Activated CD8-positive, alpha-beta T cell treated with anti-CD3 and anti-CD28 coated beads for 36 hours (primary cell): ENCODE results near the gene IDUA. TPM values are rescaled to one million over a fixed set of nuclear protein-coding genes. Genes with fewer than 3 reads are reported as not detected.

Experiments used
- ATAC-seq: fragments of 200-7000 bp; cut with Tn5 transposase; one replicate; pipeline ENCODE4 v1.10.0; 2021; ENCODE audit warnings: mild to moderate bottlenecking, moderate library complexity
- CTCF ChIA-PET: fragments of 350-600 bp; sonication (Branson Sonifier 250); formaldehyde crosslinking; loops from one replicate; lab custom pipeline; 2021; ENCODE audit warnings: antibody characterized with exemption; lab: Charles Lee
- POLR2A ChIA-PET: fragments of 350-600 bp; sonication (Branson Sonifier 250); formaldehyde crosslinking; loops from one replicate; lab custom pipeline; 2021; ENCODE audit warnings: antibody characterized with exemption; lab: Charles Lee
- DNase-seq: peaks from one replicate; pipeline ENCODE4 v3.0.0-alpha.2; 2020
- H3K27ac Mint-ChIP-seq: one replicate; pipeline ENCODE4 v1.8.0; 2021; ENCODE audit warnings: mild to moderate bottlenecking, mixed read lengths
- H3K27me3 Mint-ChIP-seq: one replicate; pipeline ENCODE4 v1.8.0; 2021; ENCODE audit warnings: mixed read lengths
- H3K36me3 Mint-ChIP-seq: one replicate; pipeline ENCODE4 v1.8.0; 2021; ENCODE audit warnings: low read depth, mixed read lengths
- H3K4me1 Mint-ChIP-seq: one replicate; pipeline ENCODE4 v1.8.0; 2021; ENCODE audit warnings: low read depth, mixed read lengths
- H3K4me3 Mint-ChIP-seq: one replicate; pipeline ENCODE4 v1.8.0; 2021; ENCODE audit warnings: mild to moderate bottlenecking, moderate library complexity, mixed read lengths
- H3K9me3 Mint-ChIP-seq: one replicate; pipeline ENCODE4 v1.8.0; 2021; ENCODE audit warnings: mixed read lengths
- intact Hi-C: fragments of 100-400 bp; cut with micrococcal nuclease; formaldehyde crosslinking; loops from one replicate; pipeline ENCODE4 v1.10.0; 2022
- total RNA-seq, 2 experiments: library from RNA; stranded (reverse); gene quantifications; one replicate each; pipeline ENCODE4 v1.2.3, GENCODE V29; 2021
- TF ChIP-seq, protein P1 (sequence below): fragments of 200-600 bp; IDR thresholded peaks from one replicate; pipeline ENCODE4 v1.8.0; 2022; ENCODE audit warnings: antibody characterized with exemption, mild to moderate bottlenecking

The IDUA gene
- total RNA-seq, 2 experiments from 2014 or later = 4.8 to 5.4 TPM

- ChIA-PET POLR2A (no interaction called here), CTCF (no interaction called here)
- TF ChIP-seq, protein P1, sequence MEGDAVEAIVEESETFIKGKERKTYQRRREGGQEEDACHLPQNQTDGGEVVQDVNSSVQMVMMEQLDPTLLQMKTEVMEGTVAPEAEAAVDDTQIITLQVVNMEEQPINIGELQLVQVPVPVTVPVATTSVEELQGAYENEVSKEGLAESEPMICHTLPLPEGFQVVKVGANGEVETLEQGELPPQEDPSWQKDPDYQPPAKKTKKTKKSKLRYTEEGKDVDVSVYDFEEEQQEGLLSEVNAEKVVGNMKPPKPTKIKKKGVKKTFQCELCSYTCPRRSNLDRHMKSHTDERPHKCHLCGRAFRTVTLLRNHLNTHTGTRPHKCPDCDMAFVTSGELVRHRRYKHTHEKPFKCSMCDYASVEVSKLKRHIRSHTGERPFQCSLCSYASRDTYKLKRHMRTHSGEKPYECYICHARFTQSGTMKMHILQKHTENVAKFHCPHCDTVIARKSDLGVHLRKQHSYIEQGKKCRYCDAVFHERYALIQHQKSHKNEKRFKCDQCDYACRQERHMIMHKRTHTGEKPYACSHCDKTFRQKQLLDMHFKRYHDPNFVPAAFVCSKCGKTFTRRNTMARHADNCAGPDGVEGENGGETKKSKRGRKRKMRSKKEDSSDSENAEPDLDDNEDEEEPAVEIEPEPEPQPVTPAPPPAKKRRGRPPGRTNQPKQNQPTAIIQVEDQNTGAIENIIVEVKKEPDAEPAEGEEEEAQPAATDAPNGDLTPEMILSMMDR = no peak
- Mint-ChIP-seq H3K27me3 (peaks cover 56% of the 10 kb centered on the region), H3K9me3 (peaks cover 2% of the 10 kb centered on the region), H3K27ac (no peak overlapping the region), H3K4me3 (no peak overlapping the region), H3K4me1 (peaks cover 2% of the 10 kb centered on the region), H3K36me3 (no peaks in the 10 kb centered on the region)
- intact Hi-C loops = no loop called here
- no peak for DNase-seq
- ATAC-seq = no peak
Measured at GRCh38 chr4:1004071-1004418, 17.2 kb downstream of the IDUA start.

DNA sequence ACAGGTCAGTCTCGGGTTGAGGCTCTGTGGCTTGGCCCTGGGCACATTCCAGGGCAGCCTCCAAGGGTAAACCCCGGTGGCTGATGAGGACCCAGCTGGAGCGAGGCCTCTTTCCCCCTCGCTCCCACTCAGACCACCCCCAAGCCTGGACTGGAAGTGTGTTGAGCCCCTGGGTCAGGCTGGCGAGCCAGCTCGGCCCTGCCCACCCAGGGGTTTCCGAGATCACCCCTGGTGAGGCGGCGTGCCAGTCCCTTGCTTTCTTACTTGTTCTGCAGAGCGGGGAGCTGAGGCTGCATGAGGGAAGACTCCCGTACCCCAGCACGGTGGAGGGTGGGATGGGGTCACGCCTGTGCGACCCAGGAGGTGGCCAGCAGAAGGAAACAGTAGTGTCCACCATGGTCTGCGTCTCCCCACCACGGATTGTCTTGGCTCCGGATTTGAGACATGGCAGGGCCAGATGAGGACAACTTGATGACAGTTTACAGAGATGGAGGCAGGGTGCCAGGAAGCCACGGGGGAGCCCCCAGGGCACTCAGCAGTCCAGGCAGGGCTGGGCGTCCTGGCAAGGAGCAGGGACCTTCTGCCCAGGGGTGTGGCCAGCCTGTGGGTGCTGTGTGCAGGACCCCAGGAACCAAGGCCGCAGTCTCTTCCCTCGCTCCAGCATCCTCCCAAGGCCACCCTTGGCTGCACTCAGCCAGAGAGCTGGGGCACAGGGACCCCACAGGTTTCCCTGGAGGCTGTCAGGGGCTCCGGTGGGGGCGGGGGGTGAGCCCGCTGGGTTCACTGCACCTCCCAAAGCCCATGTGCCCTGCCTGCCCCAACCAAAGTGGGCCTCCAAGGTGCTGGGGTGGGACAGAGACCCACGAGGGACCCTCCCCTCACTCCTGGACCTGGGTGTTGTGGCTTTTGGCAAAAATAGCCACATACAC is 18.0 kb downstream of the IDUA start:
- no peaks in the 10 kb centered on the region for H3K36me3 Mint-ChIP-seq
- DNase-seq (no peak), ATAC-seq (no peak)
- POLR2A ChIA-PET = interaction anchor here (0.9 to 1.1 kb wide), 2 partner anchors 11 to 74 kb away, joined by 3 read pairs; no protein-coding TSS in a partner anchor
- peaks cover 2% of the 10 kb centered on the region for H3K9me3 Mint-ChIP-seq
- H3K27me3 Mint-ChIP-seq = peaks cover 53% of the 10 kb centered on the region
- no peak overlapping the region for H3K27ac Mint-ChIP-seq
- CTCF ChIA-PET = no interaction called here
- intact Hi-C loops = no loop called here
- H3K4me1 Mint-ChIP-seq = peaks cover 3% of the 10 kb centered on the region
- H3K4me3 Mint-ChIP-seq = no peak overlapping the region
- TF ChIP-seq, protein P1 = no peak

- Mint-ChIP-seq H3K27me3 (peaks cover 44% of the 10 kb centered on the region), H3K4me1 (peaks cover 8% of the 10 kb centered on the region), H3K36me3 (no peaks in the 10 kb centered on the region), H3K9me3 (peaks cover 2% of the 10 kb centered on the region), H3K27ac (no peak overlapping the region), H3K4me3 (no peak overlapping the region)
- ChIA-PET POLR2A (no interaction called here), CTCF (no interaction called here)
- TF ChIP-seq, protein P1 = no peak
- intact Hi-C loops = no loop called here
- DNase-seq (no peak), ATAC-seq (no peak)
Measured at GRCh38 chr4:1006856-1007255, 20.0 kb downstream of the IDUA start.

DNA sequence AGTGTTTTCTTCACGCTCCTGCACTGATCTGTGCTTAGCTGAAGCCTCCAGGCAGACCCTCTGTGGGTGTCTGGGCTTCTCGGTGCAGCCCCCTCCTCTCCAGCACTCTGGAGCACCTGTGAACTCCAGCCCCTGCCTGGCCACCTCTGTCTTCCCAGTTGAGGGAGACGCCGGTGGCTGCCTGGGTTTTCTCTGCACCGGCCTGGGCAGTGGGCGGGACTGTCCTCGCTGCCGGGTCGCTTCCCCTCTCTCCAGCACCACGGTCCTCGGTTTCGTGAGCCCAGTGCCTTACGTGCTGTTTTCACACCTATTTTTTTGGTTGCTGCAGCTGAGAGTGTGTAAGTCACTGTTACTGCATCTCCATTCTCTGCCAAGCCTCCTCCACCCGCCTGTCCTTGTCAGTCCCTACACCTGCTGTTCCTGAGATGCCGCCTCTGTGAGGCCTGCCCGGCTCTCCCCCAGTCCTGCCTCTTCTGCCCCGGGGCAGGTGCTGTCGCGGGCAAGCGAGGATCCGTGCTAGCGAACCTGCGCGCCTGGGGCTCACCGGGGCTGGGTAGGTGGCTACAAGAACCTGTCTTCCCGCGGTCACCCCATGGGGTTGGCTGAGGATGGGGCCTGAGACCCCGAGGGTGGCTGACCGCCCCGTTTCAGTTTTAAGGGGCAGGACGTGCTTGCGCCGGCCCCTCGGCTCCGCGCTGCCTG is 22.1 kb downstream of the IDUA start:
- DNase-seq (peak; percentile 42), ATAC-seq (no peak)
- Mint-ChIP-seq H3K27ac (no peak overlapping the region), H3K4me1 (peaks cover 8% of the 10 kb centered on the region), H3K9me3 (peaks cover 2% of the 10 kb centered on the region), H3K36me3 (peaks cover 4% of the 10 kb centered on the region), H3K4me3 (peak overlapping the region; percentile 55), H3K27me3 (peaks cover 36% of the 10 kb centered on the region)
- intact Hi-C loops = no loop called here
- ChIA-PET CTCF (interaction anchor here (1.3 kb wide), 1 partner anchor 75 kb away, joined by 3 read pairs; no protein-coding TSS in a partner anchor), POLR2A (interaction anchor here (0.8 kb wide), 1 partner anchor 227 kb away, joined by 4 read pairs; no protein-coding TSS in a partner anchor)
- TF ChIP-seq, protein P1 = no peak
